ENCODE measurements around the gene RMDN2. TPM values are rescaled to one million over a fixed set of nuclear protein-coding genes. Genes with fewer than 3 reads are reported as not detected.

Gene RMDN2
- total RNA-seq, 1 experiment from 2014 or later, result 3.0 TPM

- Mint-ChIP-seq H3K9me3 (no peaks in the 10 kb centered on the region), H3K27ac (no peak overlapping the region), H3K27me3 (ENCODE audit: low read depth) (no peaks in the 10 kb centered on the region; the same call in 1 of the 2 replicates), H3K36me3 (no peaks in the 10 kb centered on the region), H3K4me1 (no peaks in the 10 kb centered on the region), H3K4me3 (no peak overlapping the region)
- DNase-seq (ENCODE audit: low spot score), result no peak
- POLR2A ChIA-PET, result no interaction called here
- no peak for TF ChIP-seq ZNF416 (CRISPR knock-in tag; IDR thresholded peaks at IDR 0.05)
- ATAC-seq, result no peak
- CTCF ChIA-PET, result no interaction called here
Measured at GRCh38 chr2:38056216-38056615, 131.1 kb downstream of the RMDN2 start.

- no peak overlapping the region for H3K4me3 Mint-ChIP-seq
- POLR2A ChIA-PET, result no interaction called here
- 0 out of 2 replicates have a peak, but pooled peaks cover 4% of the 10 kb centered on the region for H3K9me3 Mint-ChIP-seq
- no peak for DNase-seq (ENCODE audit: low spot score)
- H3K27ac Mint-ChIP-seq, result no peak overlapping the region
- H3K4me1 Mint-ChIP-seq, result no peaks in the 10 kb centered on the region
- CTCF ChIA-PET, result interaction anchor here (1.0 kb wide), 1 partner anchor 18 kb away, joined by 3 read pairs; the partner anchor contains the start of gene CYP1B1
- no peaks in the 10 kb centered on the region for H3K36me3 Mint-ChIP-seq
- no peak for ATAC-seq
- no peaks in the 10 kb centered on the region; the same call in 1 of the 2 replicates for H3K27me3 Mint-ChIP-seq (ENCODE audit: low read depth)
- TF ChIP-seq E2F5 (CRISPR knock-in tag; IDR thresholded peaks at IDR 0.05) (no peak), HMGXB4 (CRISPR knock-in tag; IDR thresholded peaks at IDR 0.05) (no peak), NFYB (CRISPR knock-in tag; conservative IDR thresholded peaks at IDR 0.05; ENCODE audit: low read depth) (no peak), TCF7 (CRISPR knock-in tag; IDR thresholded peaks at IDR 0.05; ENCODE audit: low read depth) (no peak), STAT6 (CRISPR knock-in tag; conservative IDR thresholded peaks at IDR 0.05; ENCODE audit: low read depth) (no peak), ERG (CRISPR knock-in tag; IDR thresholded peaks at IDR 0.05) (no peak), ATF3 (CRISPR knock-in tag; conservative IDR thresholded peaks at IDR 0.05) (no peak), IRF2 (CRISPR knock-in tag; IDR thresholded peaks at IDR 0.05; ENCODE audit: borderline replicate concordance, low read depth) (no peak), ZNF512 (CRISPR knock-in tag; IDR thresholded peaks at IDR 0.05; ENCODE audit: borderline replicate concordance) (no peak), ZNF281 (CRISPR knock-in tag; IDR thresholded peaks at IDR 0.05) (no peak), E2F4 (CRISPR knock-in tag; IDR thresholded peaks at IDR 0.05; ENCODE audit: borderline replicate concordance, low read depth) (no peak), ZNF425 (CRISPR knock-in tag; conservative IDR thresholded peaks at IDR 0.05) (no peak), FOXP1 (CRISPR knock-in tag; IDR thresholded peaks at IDR 0.05; ENCODE audit: borderline replicate concordance) (no peak)
Measured at GRCh38 chr2:38057651-38058410, 132.7 kb downstream of the RMDN2 start.
